GM12878 (cell line): Measurements from ENCODE around the gene FDPS. TPM values are rescaled to one million over a fixed set of nuclear protein-coding genes. Genes with fewer than 3 reads are reported as not detected.

Source experiments
- ATAC-seq: fragments of 200-7000 bp; cut with Tn5 transposase; 3 replicates; pipeline ENCODE4 v1.9.1; 2020; ENCODE audit warnings: mild to moderate bottlenecking, moderate library complexity
- BruUV-seq: library from RNA; stranded (reverse); fragments of 400-500 nt; replicated peaks from 2 replicates; lab custom pipeline; 2021; lab: Mats Ljungman, UMichigan
- CTCF ChIA-PET: fragments of 300-600 bp; sonication (Branson Sonifier 250); formaldehyde crosslinking; extraction: SDS; loops from one replicate; lab custom pipeline; 2021; ENCODE audit warnings: inconsistent platforms; lab: Yijun Ruan, JAX
- POLR2A ChIA-PET: fragments of 350-600 bp; formaldehyde crosslinking; extraction: SDS; loops from one replicate; lab custom pipeline; 2021; ENCODE audit warnings: inconsistent platforms; lab: Charles Lee
- RAD21 ChIA-PET: fragments of 300-600 bp; sonication (Branson Sonifier 250); formaldehyde crosslinking; loops from one replicate; lab custom pipeline; 2023; ENCODE audit warnings: antibody characterized with exemption; ENCODE audit not compliant: unreplicated experiment; lab: Charles Lee
- SMC1A ChIA-PET: fragments of 300-600 bp; sonication (Branson Sonifier 250); formaldehyde crosslinking; loops from one replicate; lab custom pipeline; 2023; ENCODE audit not compliant: unreplicated experiment, uncharacterized antibody; lab: Charles Lee
- DNase-seq: peaks from one replicate; pipeline ENCODE4 v3.0.0-alpha.2; 2011; ENCODE audit warnings: low read depth, low spot score
- FAIRE-seq: peaks from 3 replicates; lab custom pipeline; 2011; peaks lifted over from hg19 to GRCh38; lab: Jason Lieb, UNC
- H2AFZ ChIP-seq: 2 replicates; pipeline ENCODE4 v1.6.0; 2011; ENCODE audit warnings: low read depth, low read length, control low read depth; ENCODE audit not compliant: control insufficient read depth
- H3K27ac ChIP-seq: 2 replicates; pipeline ENCODE4 v1.5.1; 2011; ENCODE audit warnings: control low read depth; ENCODE audit not compliant: control insufficient read depth, insufficient read depth
- H3K27me3 ChIP-seq, 2 experiments: replicated peaks in 1 of 2; 2 replicates each; pipeline versions ENCODE4 v1.6.0 to v1.6.1; 2011; ENCODE audit warnings: low read length in 1 of 2; ENCODE audit not compliant: control insufficient read depth in 2 of 2, insufficient read depth in 2 of 2
- H3K36me3 ChIP-seq, 2 experiments: 2 replicates each; pipeline ENCODE4 v1.5.1; 2011; ENCODE audit warnings: low read length in 1 of 2; ENCODE audit not compliant: control insufficient read depth in 2 of 2, insufficient read depth in 2 of 2
- H3K4me1 ChIP-seq: 2 replicates; pipeline ENCODE4 v1.6.1; 2011; ENCODE audit warnings: mild to moderate bottlenecking, low read length, moderate library complexity, mixed read lengths; ENCODE audit not compliant: control insufficient read depth, insufficient read depth
- H3K4me2 ChIP-seq: 2 replicates; pipeline ENCODE4 v1.6.0; 2011; ENCODE audit warnings: control low read depth; ENCODE audit not compliant: control insufficient read depth, insufficient read depth
- H3K4me3 ChIP-seq: fragments of 200-600 bp; sonication (generic); 2 replicates; pipeline ENCODE4 v1.5.1; 2016
- H3K79me2 ChIP-seq: 2 replicates; pipeline ENCODE4 v1.6.0; 2011; ENCODE audit warnings: low read length; ENCODE audit not compliant: control insufficient read depth, insufficient read depth
- H3K9ac ChIP-seq: 2 replicates; pipeline ENCODE4 v1.8.0; 2011; ENCODE audit warnings: low read length, control low read depth, mixed read lengths; ENCODE audit not compliant: control insufficient read depth, insufficient read depth
- H3K9me3 ChIP-seq: replicated peaks from 3 replicates; pipeline ENCODE4 v1.5.1; 2011; ENCODE audit warnings: mild to moderate bottlenecking, low read length; ENCODE audit not compliant: control insufficient read depth, insufficient read depth
- H4K20me1 ChIP-seq: 2 replicates; pipeline ENCODE4 v1.6.0; 2011; ENCODE audit not compliant: control insufficient read depth, insufficient read depth
- CHD1 ChIP-seq: IDR thresholded peaks from 2 replicates; pipeline ENCODE4 v1.6.1; 2012; ENCODE audit warnings: low read depth, low read length, improper control_type of control experiment
- CHD4 ChIP-seq: fragments of 200-600 bp; sonication (generic); IDR thresholded peaks from 2 replicates; pipeline ENCODE4 v1.6.1; 2016; ENCODE audit warnings: mild to moderate bottlenecking
- EGR1 ChIP-seq, 2 experiments: IDR thresholded peaks; 1 replicate in 1 of 2; 2 replicates in 1 of 2; pipeline ENCODE4 v1.6.1; 2011 to 2012; ENCODE audit warnings: low read depth in 2 of 2, low read length in 2 of 2, borderline replicate concordance in 1 of 2, mild to moderate bottlenecking in 1 of 2, moderate library complexity in 1 of 2
- GABPA ChIP-seq: IDR thresholded peaks from 2 replicates; pipeline ENCODE4 v1.6.1; 2014; ENCODE audit warnings: antibody characterized with exemption, low read depth, mild to moderate bottlenecking, inconsistent platforms
- NBN ChIP-seq: fragments of 450-650 bp; IDR thresholded peaks from 2 replicates; pipeline ENCODE4 v1.6.1; 2016
- NFYB ChIP-seq: IDR thresholded peaks from 2 replicates; pipeline ENCODE4 v1.6.1; 2011; ENCODE audit warnings: low read depth, mild to moderate bottlenecking, low read length, improper control_type of control experiment, moderate library complexity; ENCODE audit not compliant: insufficient read depth
- RUNX3 ChIP-seq: IDR thresholded peaks from 2 replicates; pipeline ENCODE4 v1.6.1; 2012; ENCODE audit warnings: low read length, inconsistent platforms
- SUPT20H ChIP-seq: IDR thresholded peaks from 2 replicates; pipeline ENCODE4 v1.6.1; 2011; ENCODE audit warnings: low read depth, mild to moderate bottlenecking, low read length, moderate library complexity, borderline replicate concordance; ENCODE audit not compliant: control insufficient read depth
- WGBS: methylation state at CpG from one replicate; pipeline ENCODE4 v1.1.6; 2016; ENCODE audit warnings: low lambda C conversion rate; ENCODE audit not compliant: insufficient replicate concordance, insufficient coverage; ENCODE audit errors: missing lambda C conversion rate; 5-methylcytosine and 5-hydroxymethylcytosine counted together
- in situ Hi-C: fragments of 300-500 bp; cut with MboI; formaldehyde crosslinking; loops from 9 replicates; pipeline ENCODE4 v1.14.3; 2018; ENCODE audit warnings: mixed read lengths
- intact Hi-C: fragments of 100-400 bp; cut with micrococcal nuclease; formaldehyde crosslinking; loops from one replicate; pipeline ENCODE4 v1.14.2; 2022; ENCODE audit not compliant: unreplicated experiment
- polyA plus RNA-seq, 11 experiments: library from polyadenylated mRNA; depleted of rRNA in 4 of 11; unstranded in 6 of 11; stranded (reverse) in 5 of 11; fragments of >200 nt; fragmentation: Nextera tagmentation in 4 of 11; fragmentation: Illumina TruSeq in 1 of 11; extraction: Ambion mirVana in 4 of 11; extraction: Trizol in 1 of 11; gene quantifications; 1 replicate in 1 of 11; 2 replicates in 10 of 11; pipeline versions ENCODE4 v1.2.1 to v1.2.3, GENCODE V29; 2011 to 2016; ENCODE audit warnings: inconsistent platforms in 2 of 11, missing spikeins in 2 of 11, low read depth in 1 of 11
- total RNA-seq, 4 experiments: library from RNA; depleted of rRNA in 3 of 4; stranded (reverse); fragments of >200 nt in 3 of 4; fragmentation: Illumina TruSeq in 1 of 4; extraction: Trizol in 1 of 4; gene quantifications; 2 replicates each; pipeline versions ENCODE4 v1.2.1 to v1.2.3, GENCODE V29; 2013 to 2021
- TF ChIP-seq, protein P1 (sequence below): IDR thresholded peaks from 2 replicates; pipeline ENCODE4 v1.6.1; 2012; ENCODE audit warnings: improper control_type of control experiment, low read depth, low read length; ENCODE audit not compliant: insufficient replicate concordance
- TF ChIP-seq, protein P2 (sequence below): fragments of 150-350 bp; IDR thresholded peaks from 2 replicates; pipeline ENCODE4 v1.6.1; 2016; ENCODE audit warnings: low read depth, low read length
- TF ChIP-seq, protein P3 (sequence below): IDR thresholded peaks from 2 replicates; pipeline ENCODE4 v1.6.1; 2012; ENCODE audit warnings: mild to moderate bottlenecking, low read depth, low read length

The FDPS gene
- total and polyA plus RNA-seq, 10 of the 15 experiments (the other 5 are each of a cell fraction or from before 2014, with no cell fraction given): 405 to 1,156 (median 487) TPM

DNA sequence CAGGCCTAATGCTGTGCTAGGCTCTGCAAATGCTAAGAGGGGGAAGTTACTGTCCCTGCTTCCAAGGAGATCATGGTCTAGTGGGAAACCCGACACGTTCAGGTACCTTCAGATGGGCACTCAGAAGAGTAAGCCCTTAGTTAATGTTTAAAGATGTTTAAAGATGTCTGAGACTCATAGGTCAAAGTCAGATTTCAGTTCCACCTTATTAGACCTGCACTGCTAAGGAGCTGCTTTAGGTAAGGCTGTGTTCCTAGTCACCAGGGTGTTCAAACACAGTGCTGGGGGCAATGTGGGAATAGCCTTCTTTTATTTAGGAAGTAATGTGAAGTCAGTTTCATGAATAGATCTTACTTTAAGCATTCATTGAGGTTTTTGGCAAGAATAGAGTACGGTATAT is 8.3 kb downstream of the FDPS start:
- peaks cover 7 to 46% of the 10 kb centered on the region in 2 experiments for H3K36me3 ChIP-seq
- in situ Hi-C loops: no loop called here
- TSS peak; percentile 30 for BruUV-seq

More for the DNA sequence above, 8.3 kb downstream of the FDPS start:
- no peak overlapping the region for H3K9ac ChIP-seq
- no peak for DNase-seq
- ATAC-seq: no peak
- ChIA-PET RAD21 (interaction anchor here (0.6 to 1.4 kb wide), 4 partner anchors 40 to 73 kb away, joined by 3 to 8 read pairs (median 4); no protein-coding TSS in a partner anchor), POLR2A (interaction anchor here (0.6 to 1.6 kb wide), 7 partner anchors 9 to 196 kb away, joined by 3 to 8 read pairs (median 4); partner anchors contain the start of gene FDPS), SMC1A (interaction anchor here (0.9 to 1.5 kb wide), 6 partner anchors 10 to 110 kb away, joined by 3 to 4 read pairs (median 3); no protein-coding TSS in a partner anchor)
- intact Hi-C loops: no loop called here
- no peak overlapping the region for H2AFZ ChIP-seq
- H4K20me1 ChIP-seq: no peaks in the 10 kb centered on the region
- no peak overlapping the region for H3K27ac ChIP-seq
- H3K27me3 ChIP-seq: no peaks in the 10 kb centered on the region
- no peak overlapping the region for H3K4me2 ChIP-seq
- no peak for TF ChIP-seq NFYB
- no peak for TF ChIP-seq CHD1
- TF ChIP-seq, protein P1, sequence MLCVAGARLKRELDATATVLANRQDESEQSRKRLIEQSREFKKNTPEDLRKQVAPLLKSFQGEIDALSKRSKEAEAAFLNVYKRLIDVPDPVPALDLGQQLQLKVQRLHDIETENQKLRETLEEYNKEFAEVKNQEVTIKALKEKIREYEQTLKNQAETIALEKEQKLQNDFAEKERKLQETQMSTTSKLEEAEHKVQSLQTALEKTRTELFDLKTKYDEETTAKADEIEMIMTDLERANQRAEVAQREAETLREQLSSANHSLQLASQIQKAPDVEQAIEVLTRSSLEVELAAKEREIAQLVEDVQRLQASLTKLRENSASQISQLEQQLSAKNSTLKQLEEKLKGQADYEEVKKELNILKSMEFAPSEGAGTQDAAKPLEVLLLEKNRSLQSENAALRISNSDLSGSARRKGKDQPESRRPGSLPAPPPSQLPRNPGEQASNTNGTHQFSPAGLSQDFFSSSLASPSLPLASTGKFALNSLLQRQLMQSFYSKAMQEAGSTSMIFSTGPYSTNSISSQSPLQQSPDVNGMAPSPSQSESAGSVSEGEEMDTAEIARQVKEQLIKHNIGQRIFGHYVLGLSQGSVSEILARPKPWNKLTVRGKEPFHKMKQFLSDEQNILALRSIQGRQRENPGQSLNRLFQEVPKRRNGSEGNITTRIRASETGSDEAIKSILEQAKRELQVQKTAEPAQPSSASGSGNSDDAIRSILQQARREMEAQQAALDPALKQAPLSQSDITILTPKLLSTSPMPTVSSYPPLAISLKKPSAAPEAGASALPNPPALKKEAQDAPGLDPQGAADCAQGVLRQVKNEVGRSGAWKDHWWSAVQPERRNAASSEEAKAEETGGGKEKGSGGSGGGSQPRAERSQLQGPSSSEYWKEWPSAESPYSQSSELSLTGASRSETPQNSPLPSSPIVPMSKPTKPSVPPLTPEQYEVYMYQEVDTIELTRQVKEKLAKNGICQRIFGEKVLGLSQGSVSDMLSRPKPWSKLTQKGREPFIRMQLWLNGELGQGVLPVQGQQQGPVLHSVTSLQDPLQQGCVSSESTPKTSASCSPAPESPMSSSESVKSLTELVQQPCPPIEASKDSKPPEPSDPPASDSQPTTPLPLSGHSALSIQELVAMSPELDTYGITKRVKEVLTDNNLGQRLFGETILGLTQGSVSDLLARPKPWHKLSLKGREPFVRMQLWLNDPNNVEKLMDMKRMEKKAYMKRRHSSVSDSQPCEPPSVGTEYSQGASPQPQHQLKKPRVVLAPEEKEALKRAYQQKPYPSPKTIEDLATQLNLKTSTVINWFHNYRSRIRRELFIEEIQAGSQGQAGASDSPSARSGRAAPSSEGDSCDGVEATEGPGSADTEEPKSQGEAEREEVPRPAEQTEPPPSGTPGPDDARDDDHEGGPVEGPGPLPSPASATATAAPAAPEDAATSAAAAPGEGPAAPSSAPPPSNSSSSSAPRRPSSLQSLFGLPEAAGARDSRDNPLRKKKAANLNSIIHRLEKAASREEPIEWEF: no peak
- no peak for TF ChIP-seq RUNX3
- TF ChIP-seq CHD4: no peak
- no peak for TF ChIP-seq NBN
- TF ChIP-seq EGR1 (IDR thresholded peaks at IDR 0.05; ENCODE audit: borderline replicate concordance in 1 of 2, low read depth in 2 of 2, low read length in 2 of 2): no peak
- TF ChIP-seq SUPT20H: no peak
- TF ChIP-seq, protein P2, sequence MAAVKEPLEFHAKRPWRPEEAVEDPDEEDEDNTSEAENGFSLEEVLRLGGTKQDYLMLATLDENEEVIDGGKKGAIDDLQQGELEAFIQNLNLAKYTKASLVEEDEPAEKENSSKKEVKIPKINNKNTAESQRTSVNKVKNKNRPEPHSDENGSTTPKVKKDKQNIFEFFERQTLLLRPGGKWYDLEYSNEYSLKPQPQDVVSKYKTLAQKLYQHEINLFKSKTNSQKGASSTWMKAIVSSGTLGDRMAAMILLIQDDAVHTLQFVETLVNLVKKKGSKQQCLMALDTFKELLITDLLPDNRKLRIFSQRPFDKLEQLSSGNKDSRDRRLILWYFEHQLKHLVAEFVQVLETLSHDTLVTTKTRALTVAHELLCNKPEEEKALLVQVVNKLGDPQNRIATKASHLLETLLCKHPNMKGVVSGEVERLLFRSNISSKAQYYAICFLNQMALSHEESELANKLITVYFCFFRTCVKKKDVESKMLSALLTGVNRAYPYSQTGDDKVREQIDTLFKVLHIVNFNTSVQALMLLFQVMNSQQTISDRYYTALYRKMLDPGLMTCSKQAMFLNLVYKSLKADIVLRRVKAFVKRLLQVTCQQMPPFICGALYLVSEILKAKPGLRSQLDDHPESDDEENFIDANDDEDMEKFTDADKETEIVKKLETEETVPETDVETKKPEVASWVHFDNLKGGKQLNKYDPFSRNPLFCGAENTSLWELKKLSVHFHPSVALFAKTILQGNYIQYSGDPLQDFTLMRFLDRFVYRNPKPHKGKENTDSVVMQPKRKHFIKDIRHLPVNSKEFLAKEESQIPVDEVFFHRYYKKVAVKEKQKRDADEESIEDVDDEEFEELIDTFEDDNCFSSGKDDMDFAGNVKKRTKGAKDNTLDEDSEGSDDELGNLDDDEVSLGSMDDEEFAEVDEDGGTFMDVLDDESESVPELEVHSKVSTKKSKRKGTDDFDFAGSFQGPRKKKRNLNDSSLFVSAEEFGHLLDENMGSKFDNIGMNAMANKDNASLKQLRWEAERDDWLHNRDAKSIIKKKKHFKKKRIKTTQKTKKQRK: no peak
- TF ChIP-seq, protein P3, sequence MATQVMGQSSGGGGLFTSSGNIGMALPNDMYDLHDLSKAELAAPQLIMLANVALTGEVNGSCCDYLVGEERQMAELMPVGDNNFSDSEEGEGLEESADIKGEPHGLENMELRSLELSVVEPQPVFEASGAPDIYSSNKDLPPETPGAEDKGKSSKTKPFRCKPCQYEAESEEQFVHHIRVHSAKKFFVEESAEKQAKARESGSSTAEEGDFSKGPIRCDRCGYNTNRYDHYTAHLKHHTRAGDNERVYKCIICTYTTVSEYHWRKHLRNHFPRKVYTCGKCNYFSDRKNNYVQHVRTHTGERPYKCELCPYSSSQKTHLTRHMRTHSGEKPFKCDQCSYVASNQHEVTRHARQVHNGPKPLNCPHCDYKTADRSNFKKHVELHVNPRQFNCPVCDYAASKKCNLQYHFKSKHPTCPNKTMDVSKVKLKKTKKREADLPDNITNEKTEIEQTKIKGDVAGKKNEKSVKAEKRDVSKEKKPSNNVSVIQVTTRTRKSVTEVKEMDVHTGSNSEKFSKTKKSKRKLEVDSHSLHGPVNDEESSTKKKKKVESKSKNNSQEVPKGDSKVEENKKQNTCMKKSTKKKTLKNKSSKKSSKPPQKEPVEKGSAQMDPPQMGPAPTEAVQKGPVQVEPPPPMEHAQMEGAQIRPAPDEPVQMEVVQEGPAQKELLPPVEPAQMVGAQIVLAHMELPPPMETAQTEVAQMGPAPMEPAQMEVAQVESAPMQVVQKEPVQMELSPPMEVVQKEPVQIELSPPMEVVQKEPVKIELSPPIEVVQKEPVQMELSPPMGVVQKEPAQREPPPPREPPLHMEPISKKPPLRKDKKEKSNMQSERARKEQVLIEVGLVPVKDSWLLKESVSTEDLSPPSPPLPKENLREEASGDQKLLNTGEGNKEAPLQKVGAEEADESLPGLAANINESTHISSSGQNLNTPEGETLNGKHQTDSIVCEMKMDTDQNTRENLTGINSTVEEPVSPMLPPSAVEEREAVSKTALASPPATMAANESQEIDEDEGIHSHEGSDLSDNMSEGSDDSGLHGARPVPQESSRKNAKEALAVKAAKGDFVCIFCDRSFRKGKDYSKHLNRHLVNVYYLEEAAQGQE: no peak
- no peak for TF ChIP-seq GABPA
- TF ChIP-seq, all 136 proteins: peak for 0
- H3K9me3 ChIP-seq: no peaks in the 10 kb centered on the region
- CTCF ChIA-PET: interaction anchor here (0.7 to 3.4 kb wide), 6 partner anchors 9 to 187 kb away, joined by 3 to 27 read pairs (median 4); partner anchors contain the start of gene FDPS
- H3K4me1 ChIP-seq: peaks cover under 1% of the 10 kb centered on the region; the same call in 1 of the 2 replicates
- 84% methylated on average over 3 of the region's 3 CpGs for WGBS
- no peak for FAIRE-seq
- H3K4me3 ChIP-seq: no peak overlapping the region
- peaks cover 14% of the 10 kb centered on the region for H3K79me2 ChIP-seq
